ENCODE results near the gene FOXA3. TPM values are rescaled to one million over a fixed set of nuclear protein-coding genes. Genes with fewer than 3 reads are reported as not detected.

The FOXA3 gene
- total RNA-seq, 2 experiments from 2014 or later: not detected

- intact Hi-C loops (cut with micrococcal nuclease; ENCODE audit: unreplicated experiment): no loop called here
- Histone ChIP-seq H3K9me3 (ENCODE audit: low read length) (no peaks in the 10 kb centered on the region), H3K4me2 (ENCODE audit: low read length) (no peak overlapping the region), H3K79me2 (ENCODE audit: insufficient read depth, low read depth, low read length) (no peaks in the 10 kb centered on the region), H2AFZ (ENCODE audit: low read length) (no peak overlapping the region), H3K4me3 (ENCODE audit: low read depth, low read length, poor library complexity, severe bottlenecking) (no peak overlapping the region), H3K9me2 (ENCODE audit: insufficient read depth, low read length) (no peaks in the 10 kb centered on the region), H3K4me1 (ENCODE audit: insufficient read depth, low read length, poor library complexity, severe bottlenecking) (no peaks in the 10 kb centered on the region), H4K20me1 (ENCODE audit: insufficient read depth, low read length) (no peaks in the 10 kb centered on the region), H3K36me3 (ENCODE audit: insufficient read depth, low read length) (no peaks in the 10 kb centered on the region), H3K27ac (ENCODE audit: low read depth, low read length, poor library complexity, severe bottlenecking) (no peak overlapping the region)
- BruUV-seq (replicated peaks): no TSS peak
- TF ChIP-seq CTCF (conservative IDR thresholded peaks at IDR 0.05; ENCODE audit: low read length) (no peak), EZH2phosphoT487 (IDR thresholded peaks at IDR 0.05; ENCODE audit: borderline replicate concordance, low read depth, low read length) (no peak)
- no peak for DNase-seq (ENCODE audit: low spot score)
- ChIA-PET POLR2A (no interaction called here), CTCF (ENCODE audit: unreplicated experiment) (no interaction called here)
Measured at GRCh38 chr19:45920458-45920857, 56.3 kb downstream of the FOXA3 start.

- H4K20me1 ChIP-seq (ENCODE audit: insufficient read depth, low read length): no peaks in the 10 kb centered on the region
- TF ChIP-seq CTCF (conservative IDR thresholded peaks at IDR 0.05; ENCODE audit: low read length) (peak; percentile 55), EZH2phosphoT487 (IDR thresholded peaks at IDR 0.05; ENCODE audit: borderline replicate concordance, low read depth, low read length) (no peak)
- no peaks in the 10 kb centered on the region for H3K4me1 ChIP-seq (ENCODE audit: insufficient read depth, low read length, poor library complexity, severe bottlenecking)
- no peaks in the 10 kb centered on the region for H3K9me2 ChIP-seq (ENCODE audit: insufficient read depth, low read length)
- ChIA-PET POLR2A (no interaction called here), CTCF (ENCODE audit: unreplicated experiment) (no interaction called here)
- peak; percentile 43 for DNase-seq (ENCODE audit: low spot score)
- no TSS peak for BruUV-seq (replicated peaks)
- no peaks in the 10 kb centered on the region for H3K9me3 ChIP-seq (ENCODE audit: low read length)
- H2AFZ ChIP-seq (ENCODE audit: low read length): no peak overlapping the region
- no peak overlapping the region for H3K27ac ChIP-seq (ENCODE audit: low read depth, low read length, poor library complexity, severe bottlenecking)
- no peak overlapping the region for H3K4me3 ChIP-seq (ENCODE audit: low read depth, low read length, poor library complexity, severe bottlenecking)
- H3K36me3 ChIP-seq (ENCODE audit: insufficient read depth, low read length): no peaks in the 10 kb centered on the region
- intact Hi-C loops (cut with micrococcal nuclease; ENCODE audit: unreplicated experiment): no loop called here
- H3K79me2 ChIP-seq (ENCODE audit: insufficient read depth, low read depth, low read length): no peaks in the 10 kb centered on the region
- H3K4me2 ChIP-seq (ENCODE audit: low read length): no peak overlapping the region
Measured at GRCh38 chr19:45922281-45922680, 58.2 kb downstream of the FOXA3 start.

Other genes with a start within 250 kb of the FOXA3 start
- gene EML2, start 224.9 kb upstream of the FOXA3 start, total RNA-seq (2014; rRNA removed; shearing (Covaris generic)): 23.6 and 26.1 TPM in 2 replicates
- 47.5 and 52.5 TPM in 2 replicates for gene EML2, start 224.9 kb upstream of the FOXA3 start, total RNA-seq (2022)
- gene GIPR, start 196.1 kb upstream of the FOXA3 start, total RNA-seq (2014; rRNA removed; shearing (Covaris generic)): 6.6 and 7.9 TPM in 2 replicates
- 23.3 and 24.6 TPM in 2 replicates for gene GIPR, start 196.1 kb upstream of the FOXA3 start, total RNA-seq (2022)
- gene SNRPD2, start 172.4 kb upstream of the FOXA3 start, total RNA-seq (2014; rRNA removed; shearing (Covaris generic)): 774 and 848 TPM in 2 replicates
- 518 and 523 TPM in 2 replicates for gene SNRPD2, start 172.4 kb upstream of the FOXA3 start, total RNA-seq (2022)
- gene QPCTL, start 171.7 kb upstream of the FOXA3 start, total RNA-seq (2014; rRNA removed; shearing (Covaris generic)): 15.7 and 24.8 TPM in 2 replicates
- gene QPCTL, start 171.7 kb upstream of the FOXA3 start, total RNA-seq (2022): 25.1 and 26.3 TPM in 2 replicates
- 23.9 and 27.5 TPM in 2 replicates for gene FBXO46, start 133.4 kb upstream of the FOXA3 start, total RNA-seq (2014; rRNA removed; shearing (Covaris generic))
- gene FBXO46, start 133.4 kb upstream of the FOXA3 start, total RNA-seq (2022): 31.7 and 32.2 TPM in 2 replicates
- not detected in 2 replicates for gene MEIOSIN, start 130.9 kb upstream of the FOXA3 start, total RNA-seq (2014; rRNA removed; shearing (Covaris generic))
- not detected in 2 replicates for gene MEIOSIN, start 130.9 kb upstream of the FOXA3 start, total RNA-seq (2022)
- 9.4 and 10.2 TPM in 2 replicates for gene SIX5, start 95.1 kb upstream of the FOXA3 start, total RNA-seq (2014; rRNA removed; shearing (Covaris generic))
- gene SIX5, start 95.1 kb upstream of the FOXA3 start, total RNA-seq (2022): 15.2 and 18.6 TPM in 2 replicates
- 12.8 and 14.9 TPM in 2 replicates for gene DMPK, start 81.8 kb upstream of the FOXA3 start, total RNA-seq (2014; rRNA removed; shearing (Covaris generic))
- 34.7 and 46.9 TPM in 2 replicates for gene DMPK, start 81.8 kb upstream of the FOXA3 start, total RNA-seq (2022)
- gene DMWD, start 71.5 kb upstream of the FOXA3 start, total RNA-seq (2014; rRNA removed; shearing (Covaris generic)): 27.1 and 43.2 TPM in 2 replicates
- 44.0 and 57.3 TPM in 2 replicates for gene DMWD, start 71.5 kb upstream of the FOXA3 start, total RNA-seq (2022)
- 0.16 and 0.21 TPM in 2 replicates for gene RSPH6A, start 49.0 kb upstream of the FOXA3 start, total RNA-seq (2014; rRNA removed; shearing (Covaris generic))
- 0.63 and 0.72 TPM in 2 replicates for gene RSPH6A, start 49.0 kb upstream of the FOXA3 start, total RNA-seq (2022)
- 84.4 and 116 TPM in 2 replicates for gene SYMPK, start 1.2 kb upstream of the FOXA3 start, total RNA-seq (2014; rRNA removed; shearing (Covaris generic))
- 118 and 133 TPM in 2 replicates for gene SYMPK, start 1.2 kb upstream of the FOXA3 start, total RNA-seq (2022)
- gene IRF2BP1, start 21.8 kb downstream of the FOXA3 start, total RNA-seq (2014; rRNA removed; shearing (Covaris generic)): 47.4 and 53.5 TPM in 2 replicates
- 25.4 and 30.9 TPM in 2 replicates for gene IRF2BP1, start 21.8 kb downstream of the FOXA3 start, total RNA-seq (2022)
- gene MYPOP, start 38.3 kb downstream of the FOXA3 start, total RNA-seq (2014; rRNA removed; shearing (Covaris generic)): 5.2 and 5.3 TPM in 2 replicates
- gene MYPOP, start 38.3 kb downstream of the FOXA3 start, total RNA-seq (2022): 15.6 and 16.1 TPM in 2 replicates
- gene NANOS2, start 50.5 kb downstream of the FOXA3 start, total RNA-seq (2014; rRNA removed; shearing (Covaris generic)): not detected in 2 replicates
- not detected in 2 replicates for gene NANOS2, start 50.5 kb downstream of the FOXA3 start, total RNA-seq (2022)
- gene NOVA2, start 109.5 kb downstream of the FOXA3 start, total RNA-seq (2014; rRNA removed; shearing (Covaris generic)): not detected in 2 replicates
- gene NOVA2, start 109.5 kb downstream of the FOXA3 start, total RNA-seq (2022): 0.19 and 0.30 TPM in 2 replicates
- gene CCDC61, start 131.1 kb downstream of the FOXA3 start, total RNA-seq (2014; rRNA removed; shearing (Covaris generic)): 14.2 and 15.3 TPM in 2 replicates
- 20.1 and 23.0 TPM in 2 replicates for gene CCDC61, start 131.1 kb downstream of the FOXA3 start, total RNA-seq (2022)
- not detected in 2 replicates for gene PGLYRP1, start 158.7 kb downstream of the FOXA3 start, total RNA-seq (2014; rRNA removed; shearing (Covaris generic))
- gene PGLYRP1, start 158.7 kb downstream of the FOXA3 start, total RNA-seq (2022): not detected in 2 replicates
- gene IGFL4, start 176.7 kb downstream of the FOXA3 start, total RNA-seq (2014; rRNA removed; shearing (Covaris generic)): not detected in 2 replicates
- gene IGFL4, start 176.7 kb downstream of the FOXA3 start, total RNA-seq (2022): not detected in 2 replicates

Measured in OCI-LY7 (cell line).